HG02884 (cell line): Measurements from ENCODE around the gene UGT1A1.

Source experiments
- ATAC-seq: cut with Tn5 transposase; IDR thresholded peaks from one replicate; pipeline ENCODE4 v1.9.1; 2021; ENCODE audit warnings: mild to moderate bottlenecking, moderate library complexity; ENCODE audit not compliant: unreplicated experiment

The UGT1A1 gene

GRCh38 chr2:233814056-233814835, 54.2 kb downstream of the UGT1A1 start:
- no peak for ATAC-seq

GRCh38 chr2:233815861-233816260, 55.8 kb downstream of the UGT1A1 start:
- no peak for ATAC-seq

GRCh38 chr2:233816334-233816733, 56.3 kb downstream of the UGT1A1 start:
- ATAC-seq = no peak

- no peak for ATAC-seq
Measured at GRCh38 chr2:233816771-233817170, 56.7 kb downstream of the UGT1A1 start.

GRCh38 chr2:233817361-233817911, 57.4 kb downstream of the UGT1A1 start:
- ATAC-seq = no peak

GRCh38 chr2:233817995-233818638, 58.0 kb downstream of the UGT1A1 start:
- ATAC-seq = no peak

- ATAC-seq = no peak
Measured at GRCh38 chr2:233818639-233819621, 58.9 kb downstream of the UGT1A1 start.

GRCh38 chr2:233819884-233820773, 60.1 kb downstream of the UGT1A1 start:
- ATAC-seq = no peak

- ATAC-seq = no peak
Measured at GRCh38 chr2:233820774-233821105, 60.7 kb downstream of the UGT1A1 start.

GRCh38 chr2:233821196-233821595, 61.1 kb downstream of the UGT1A1 start:
- no peak for ATAC-seq

- no peak for ATAC-seq
Measured at GRCh38 chr2:233821709-233822100, 61.6 kb downstream of the UGT1A1 start.

- ATAC-seq = no peak
Measured at GRCh38 chr2:233822101-233822771, 62.2 kb downstream of the UGT1A1 start.
